Endothelial cell of umbilical vein (primary cell): Measurements from ENCODE around the gene CACNA1A. TPM values are rescaled to one million over a fixed set of nuclear protein-coding genes. Genes with fewer than 3 reads are reported as not detected.

Experiments used
- BruUV-seq: library from RNA; stranded (reverse); fragments of 400-500 nt; replicated peaks from 2 replicates; lab custom pipeline; 2021; lab: Mats Ljungman, UMichigan
- CTCF ChIA-PET: fragments of 300-600, 350-600 bp; sonication (Branson Sonifier 250); formaldehyde crosslinking; loops from one replicate; lab custom pipeline; 2021; ENCODE audit warnings: antibody characterized with exemption, inconsistent platforms; lab: Charles Lee
- POLR2A ChIA-PET: fragments of 300-600, 350-600 bp; sonication (Branson Sonifier 250); formaldehyde crosslinking; loops from one replicate; lab custom pipeline; 2021; ENCODE audit warnings: antibody characterized with exemption, inconsistent platforms; lab: Charles Lee
- DNase-seq: peaks from one replicate; pipeline ENCODE4 v3.0.0-alpha.2; 2011; ENCODE audit warnings: low read depth, low spot score
- FAIRE-seq: peaks from 2 replicates; lab custom pipeline; 2011; peaks lifted over from hg19 to GRCh38; lab: Jason Lieb, UNC
- H2AFZ ChIP-seq: 2 replicates; pipeline ENCODE4 v1.6.0; 2012; ENCODE audit warnings: low read depth, low read length, control low read depth, inconsistent platforms
- H3K27ac ChIP-seq: 2 replicates; pipeline ENCODE4 v1.5.1; 2011; ENCODE audit warnings: low read depth, mild to moderate bottlenecking, control low read depth, low read length, moderate library complexity; ENCODE audit not compliant: insufficient read depth
- H3K27me3 ChIP-seq, 2 experiments: 2 replicates each; pipeline versions ENCODE4 v1.6.0 to v1.6.1; 2011; ENCODE audit warnings: low read length in 2 of 2, mixed read lengths in 1 of 2; ENCODE audit not compliant: control insufficient read depth in 2 of 2, insufficient read depth in 2 of 2
- H3K36me3 ChIP-seq, 2 experiments: 2 replicates in 1 of 2; 3 replicates in 1 of 2; pipeline ENCODE4 v1.5.1; 2011; ENCODE audit warnings: low read length in 2 of 2, mild to moderate bottlenecking in 1 of 2, moderate library complexity in 1 of 2; ENCODE audit not compliant: control insufficient read depth in 2 of 2, insufficient read depth in 2 of 2; ENCODE audit errors: extremely low read depth in 1 of 2
- H3K4me1 ChIP-seq: 3 replicates; pipeline ENCODE4 v1.5.1; 2011; ENCODE audit warnings: mild to moderate bottlenecking, low read length; ENCODE audit not compliant: control insufficient read depth, insufficient read depth; ENCODE audit errors: extremely low read depth
- H3K4me2 ChIP-seq: 2 replicates; pipeline ENCODE4 v1.6.1; 2011; ENCODE audit warnings: low read length, control low read depth, mixed read lengths; ENCODE audit not compliant: insufficient read depth
- H3K4me3 ChIP-seq, 3 experiments: fragments of 200-600 bp in 1 of 3; sonication (generic), shearing (Covaris generic) in 1 of 3; replicated peaks in 1 of 3; 2 replicates each; pipeline ENCODE4 v1.5.1; 2011 to 2016; ENCODE audit warnings: control low read depth in 3 of 3, low read length in 3 of 3, mild to moderate bottlenecking in 2 of 3, inconsistent platforms in 1 of 3, low read depth in 1 of 3, moderate library complexity in 1 of 3; ENCODE audit not compliant: insufficient read depth in 1 of 3
- H3K79me2 ChIP-seq: 2 replicates; pipeline ENCODE4 v1.6.0; 2012; ENCODE audit warnings: low read length, inconsistent platforms; ENCODE audit not compliant: control insufficient read depth, insufficient read depth
- H3K9ac ChIP-seq: replicated peaks from 2 replicates; pipeline ENCODE3; 2011; ENCODE audit warnings: low read length, control low read depth; ENCODE audit not compliant: insufficient read depth; ENCODE audit errors: extremely low read depth
- H3K9me1 ChIP-seq: replicated peaks from 3 replicates; pipeline ENCODE4 v1.6.0; 2011; ENCODE audit warnings: mild to moderate bottlenecking, low read length; ENCODE audit not compliant: control insufficient read depth, insufficient read depth; ENCODE audit errors: extremely low read depth
- H3K9me3 ChIP-seq: replicated peaks from 2 replicates; pipeline ENCODE4 v1.5.1; 2012; ENCODE audit warnings: low read length, inconsistent platforms; ENCODE audit not compliant: control insufficient read depth, insufficient read depth
- H4K20me1 ChIP-seq: replicated peaks from 2 replicates; pipeline ENCODE3; 2011; ENCODE audit warnings: mild to moderate bottlenecking, low read length; ENCODE audit not compliant: control insufficient read depth, insufficient read depth; ENCODE audit errors: extremely low read depth
- CTCF ChIP-seq, 2 donors: IDR thresholded peaks; 1 replicate in 1 of 2; 2 replicates in 1 of 2; pipeline ENCODE4 v1.5.1; 2011; ENCODE audit warnings: low read length in 2 of 2, mild to moderate bottlenecking in 2 of 2, moderate library complexity in 2 of 2, control low read depth in 1 of 2, inconsistent platforms in 1 of 2, low read depth in 1 of 2; ENCODE audit not compliant: insufficient read depth in 1 of 2; ENCODE audit errors: extremely low read depth in 1 of 2
- EZH2 ChIP-seq: IDR thresholded peaks from 2 replicates; pipeline ENCODE4 v1.6.1; 2012; ENCODE audit warnings: borderline replicate concordance, low read depth, mild to moderate bottlenecking, moderate library complexity, low read length, inconsistent platforms; ENCODE audit not compliant: severe bottlenecking
- FOS ChIP-seq: IDR thresholded peaks from 2 replicates; pipeline ENCODE4 v1.6.1; 2011; ENCODE audit warnings: mild to moderate bottlenecking, low read length, moderate library complexity, borderline replicate concordance; ENCODE audit not compliant: insufficient read depth
- GATA2 ChIP-seq: IDR thresholded peaks from 2 replicates; pipeline ENCODE4 v1.7.0; 2011; ENCODE audit warnings: low read depth, mild to moderate bottlenecking, moderate library complexity, mixed read lengths, low read length; ENCODE audit not compliant: insufficient read length, insufficient read depth
- JUN ChIP-seq: IDR thresholded peaks from 2 replicates; pipeline ENCODE4 v1.6.1; 2011; ENCODE audit warnings: borderline replicate concordance, low read depth; ENCODE audit not compliant: insufficient read length, insufficient read depth
- MAX ChIP-seq: IDR thresholded peaks from 2 replicates; pipeline ENCODE4 v1.6.1; 2011; ENCODE audit not compliant: insufficient read depth, insufficient read length
- MYC ChIP-seq: IDR thresholded peaks from one replicate; pipeline ENCODE4 v1.6.1; 2011; ENCODE audit warnings: mild to moderate bottlenecking, low read depth, low read length
- POLR2A ChIP-seq: IDR thresholded peaks from 2 replicates; pipeline ENCODE4 v1.6.1; 2012; ENCODE audit warnings: low read depth, mild to moderate bottlenecking, control low read depth, low read length
- POLR2AphosphoS5 ChIP-seq: IDR thresholded peaks from 2 replicates; pipeline ENCODE4 v1.6.1; 2012; ENCODE audit warnings: low read depth, mild to moderate bottlenecking, control low read depth, low read length, moderate library complexity; ENCODE audit not compliant: insufficient read depth
- dilution Hi-C: fragments of 300-500 bp; cut with MboI; formaldehyde crosslinking; loops from one replicate; pipeline ENCODE4 v1.15.0; 2019; ENCODE audit warnings: low sequenced_read_pairs; ENCODE audit not compliant: extremely low pct_ligation_motif_present
- intact Hi-C: fragments of 100-400 bp; cut with micrococcal nuclease; formaldehyde crosslinking; loops from one replicate; pipeline ENCODE4 v1.10.0; 2022
- polyA plus RNA-seq, 4 experiments: library from polyadenylated mRNA; depleted of rRNA in 3 of 4; stranded (reverse) in 3 of 4; unstranded in 1 of 4; fragments of >200 nt; gene quantifications; 2 replicates each; pipeline versions ENCODE4 v1.2.1 to v1.2.3, GENCODE V29; 2011 to 2012; ENCODE audit warnings: missing spikeins in 1 of 4
- total RNA-seq: library from RNA; stranded (reverse); gene quantifications from 2 replicates; pipeline ENCODE4 v1.2.3, GENCODE V29; 2021

CACNA1A gene
- total and polyA plus RNA-seq, 2 donors (not counting 3 experiments of a cell fraction or from before 2014, with no cell fraction given): 0.17 to 0.38 TPM

- Histone ChIP-seq H3K9me1 (no peaks in the 10 kb centered on the region), H3K4me3 (no peak overlapping the region), H2AFZ (no peak overlapping the region), H3K79me2 (no peaks in the 10 kb centered on the region), H3K36me3 (no peaks in the 10 kb centered on the region), H3K9ac (no peak overlapping the region), H3K4me2 (no peak overlapping the region), H3K27ac (no peak overlapping the region), H3K9me3 (no peaks in the 10 kb centered on the region), H3K27me3 (no peaks in the 10 kb centered on the region), H4K20me1 (no peaks in the 10 kb centered on the region), H3K4me1 (no peaks in the 10 kb centered on the region)
- DNase-seq: no peak
- no peak for TF ChIP-seq JUN
- no peak for TF ChIP-seq MYC
- no peak for TF ChIP-seq CTCF (IDR thresholded peaks at IDR 0.05; ENCODE audit: extremely low read depth in 1 of 2, insufficient read depth in 1 of 2, low read depth in 1 of 2, low read length in 2 of 2)
- TF ChIP-seq GATA2: no peak
- TF ChIP-seq POLR2AphosphoS5: no peak
- no peak for TF ChIP-seq EZH2
- TF ChIP-seq POLR2A: no peak
- TF ChIP-seq MAX: no peak
- TF ChIP-seq FOS: no peak
- intact Hi-C loops: no loop called here
- no TSS peak for BruUV-seq
- ChIA-PET POLR2A (no interaction called here), CTCF (no interaction called here)
- dilution Hi-C loops: no loop called here
- no peak for FAIRE-seq
Measured at GRCh38 chr19:13319526-13319925, 186.8 kb downstream of the CACNA1A start.
